ACHN (cell line): ENCODE measurements around the gene CCDC3.
"Not testable (repeated sequence)": the region's sequence is repeated elsewhere in the genome, so short reads cannot be mapped to it uniquely, and the experiment has no call there.

Experiments used
- DNase-seq: peaks from one replicate; pipeline ENCODE4 v3.0.0-alpha.2; 2015
- in situ Hi-C: cut with HindIII; loops from 2 replicates; pipeline ENCODE4 v1.10.0; 2017; ENCODE audit warnings: low sequenced_read_pairs, low pct_ligation_motif_present, low pct_unique_long_range_greater_than_20kb

CCDC3 gene

GRCh38 chr10:12874501-12874900 is 127.0 kb downstream of the CCDC3 start:
- no peak for DNase-seq
- in situ Hi-C loops, result no loop called here

DNA sequence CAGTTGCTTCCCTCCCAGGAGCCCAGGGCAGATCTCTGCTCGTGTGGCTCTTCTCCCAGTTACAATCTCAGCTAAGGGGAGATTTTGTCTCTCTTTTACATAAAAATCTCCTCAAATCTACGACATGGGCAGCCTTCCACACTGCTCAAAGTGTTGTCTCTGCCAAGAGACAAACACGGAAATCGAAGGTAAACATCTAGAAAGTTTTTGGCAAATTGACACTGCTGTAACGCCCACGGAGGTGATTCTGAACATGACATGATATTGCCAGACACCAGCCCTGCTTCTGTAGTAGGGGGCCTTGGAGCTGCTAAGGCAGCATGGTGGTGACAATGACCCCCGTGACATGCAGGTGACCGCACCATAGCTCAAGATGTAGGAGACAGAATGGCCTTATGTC is 128.3 kb downstream of the CCDC3 start:
- in situ Hi-C loops, result no loop called here
- DNase-seq, result no peak

GRCh38 chr10:12872577-12872976 is 128.9 kb downstream of the CCDC3 start:
- in situ Hi-C loops, result no loop called here
- DNase-seq, result no peak

DNA sequence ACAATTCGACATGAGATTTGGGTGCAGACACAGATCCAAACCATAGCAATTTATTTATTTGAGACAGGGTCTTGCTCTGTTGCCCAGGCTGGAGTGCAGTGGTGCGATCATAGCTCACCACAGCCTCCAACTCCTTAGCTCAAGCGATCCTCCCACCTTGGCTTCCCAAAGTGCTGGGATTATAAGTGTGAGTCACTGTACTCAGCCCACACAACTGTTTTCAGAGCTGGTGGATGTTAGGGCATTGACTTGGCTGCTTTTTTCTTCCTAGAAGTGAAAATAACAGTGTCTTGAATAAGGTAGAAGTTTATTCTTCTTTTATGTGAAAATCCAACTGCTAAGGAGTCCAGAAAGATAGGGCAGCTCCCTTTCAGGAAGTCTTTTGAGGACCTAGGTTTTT is 132.1 kb downstream of the CCDC3 start:
- in situ Hi-C loops, result no loop called here
- DNase-seq, result no peak

DNA sequence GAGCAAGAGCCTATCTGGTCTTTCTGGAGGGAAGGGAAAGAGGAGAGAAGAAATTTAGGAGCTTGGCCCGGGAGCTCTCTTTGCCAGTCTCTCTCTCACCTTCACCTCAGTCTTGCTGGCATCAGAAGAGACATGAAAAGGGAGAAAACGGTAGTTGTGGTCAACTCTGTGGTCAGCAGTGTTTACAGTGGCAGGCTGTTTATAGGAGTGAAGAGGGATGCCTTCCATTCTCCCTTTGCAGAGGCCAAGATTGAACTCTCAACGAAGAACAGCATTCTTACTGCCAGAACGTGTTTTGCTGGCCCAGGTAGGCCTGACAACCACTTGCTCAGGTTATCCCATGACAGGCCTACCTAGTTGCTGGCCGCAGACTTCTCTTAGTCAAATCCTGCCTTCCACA is 133.3 kb downstream of the CCDC3 start:
- in situ Hi-C loops, result no loop called here
- no peak for DNase-seq

- in situ Hi-C loops, result not testable (repeated sequence)
Measured at GRCh38 chr10:12865515-12865914, 136.0 kb downstream of the CCDC3 start.

GRCh38 chr10:12862459-12862858 is 139.1 kb downstream of the CCDC3 start:
- DNase-seq, result no peak
- in situ Hi-C loops, result no loop called here

More at GRCh38 chr10:12865515-12865914, 136.0 kb downstream of the CCDC3 start:
- not testable (repeated sequence) for DNase-seq

GRCh38 chr10:12854988-12855387 is 146.5 kb downstream of the CCDC3 start:
- no peak for DNase-seq
- in situ Hi-C loops, result no loop called here

- in situ Hi-C loops, result no loop called here
- DNase-seq, result no peak
Measured at GRCh38 chr10:12852687-12853086, 148.8 kb downstream of the CCDC3 start.

- no peak for DNase-seq
- in situ Hi-C loops, result no loop called here
Measured at GRCh38 chr10:12849319-12850181, 152.0 kb downstream of the CCDC3 start.

DNA sequence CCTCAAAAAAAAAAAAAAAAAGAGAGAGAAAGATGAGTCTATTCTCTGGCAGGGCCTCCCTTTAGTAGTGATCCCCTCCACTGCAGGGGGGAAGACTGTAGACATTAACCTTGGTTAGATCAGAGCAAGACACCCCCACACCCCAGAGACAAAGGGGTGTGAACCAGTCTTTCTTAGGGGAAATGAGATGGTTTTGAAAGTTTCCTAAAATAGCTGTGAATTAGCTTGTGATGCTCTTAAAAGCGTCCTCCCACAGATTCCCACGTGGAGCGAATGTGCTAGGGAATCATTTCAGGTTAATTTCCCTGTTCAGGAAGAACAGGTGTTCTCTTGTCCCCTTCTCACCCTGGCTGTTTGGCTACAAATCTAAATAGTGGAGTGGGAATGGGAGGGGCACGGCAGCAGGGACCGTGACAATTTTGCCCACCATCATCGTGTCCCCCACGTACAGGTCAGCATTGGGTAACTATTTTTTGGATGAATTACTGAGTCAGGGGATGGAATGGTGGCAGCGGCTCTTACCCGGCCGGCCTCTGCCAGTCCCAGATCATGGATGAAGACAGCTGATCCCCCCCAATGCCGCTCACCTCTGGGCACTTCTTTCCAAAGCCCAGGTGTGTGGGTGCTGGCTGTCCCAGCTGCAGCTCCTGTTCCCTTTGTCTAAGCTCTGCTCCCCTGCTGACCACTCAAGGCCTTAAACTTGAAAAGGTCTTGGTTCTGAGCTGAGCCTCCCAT is 152.9 kb downstream of the CCDC3 start:
- no peak for DNase-seq
- in situ Hi-C loops, result no loop called here

DNA sequence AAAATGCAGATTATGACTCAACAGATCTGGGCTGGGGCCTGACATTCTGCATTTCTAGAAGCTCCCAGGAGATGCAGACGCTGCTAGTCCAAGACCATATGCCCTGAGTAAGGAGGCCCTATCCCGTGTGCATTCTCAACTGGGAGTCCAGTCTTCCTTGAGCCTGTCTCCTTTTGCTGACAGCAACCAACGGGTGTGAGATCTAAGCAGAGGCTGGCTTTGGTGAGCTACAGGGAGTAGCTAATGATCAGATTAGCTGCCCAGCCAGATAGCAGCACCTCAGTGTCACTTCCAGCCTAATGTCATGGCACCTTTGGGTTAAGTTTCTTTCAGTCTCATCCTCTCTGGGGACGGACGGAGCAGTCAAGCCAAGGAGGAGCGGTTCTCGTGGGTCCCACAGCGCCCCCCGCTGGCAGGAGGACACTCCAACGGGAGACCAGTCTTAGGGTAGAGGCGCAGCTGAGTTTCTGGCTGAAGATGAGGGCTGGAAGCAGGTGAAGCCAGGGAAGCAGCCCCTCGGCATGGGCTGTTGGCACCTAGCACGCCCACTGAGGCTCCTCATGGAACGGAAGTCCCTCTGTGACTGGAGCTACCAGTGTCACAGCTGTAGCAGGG is 154.0 kb downstream of the CCDC3 start:
- in situ Hi-C loops, result no loop called here
- no peak for DNase-seq

DNA sequence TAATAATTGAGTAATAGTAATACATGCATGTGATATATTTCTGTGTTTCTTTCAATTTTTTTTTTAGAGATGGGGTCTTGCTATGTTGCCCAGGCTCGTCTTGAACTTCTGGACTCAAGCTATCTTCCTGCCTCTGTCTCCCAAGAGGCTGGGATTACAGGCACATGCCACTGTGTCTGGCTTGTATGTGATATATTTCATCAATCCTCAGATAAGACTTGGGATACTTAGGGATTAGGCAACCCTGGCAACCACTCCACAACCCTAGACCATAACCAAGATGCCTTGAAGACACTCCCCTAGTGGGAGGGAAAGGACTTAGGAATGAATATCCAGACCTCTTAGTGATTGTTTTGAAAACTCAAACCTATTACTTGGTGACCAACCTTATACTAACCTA is 154.8 kb downstream of the CCDC3 start:
- DNase-seq, result no peak
- in situ Hi-C loops, result no loop called here
